Measurements from ENCODE around the gene CILP2. TPM values are rescaled to one million over a fixed set of nuclear protein-coding genes. Genes with fewer than 3 reads are reported as not detected.

The CILP2 gene, protein sequence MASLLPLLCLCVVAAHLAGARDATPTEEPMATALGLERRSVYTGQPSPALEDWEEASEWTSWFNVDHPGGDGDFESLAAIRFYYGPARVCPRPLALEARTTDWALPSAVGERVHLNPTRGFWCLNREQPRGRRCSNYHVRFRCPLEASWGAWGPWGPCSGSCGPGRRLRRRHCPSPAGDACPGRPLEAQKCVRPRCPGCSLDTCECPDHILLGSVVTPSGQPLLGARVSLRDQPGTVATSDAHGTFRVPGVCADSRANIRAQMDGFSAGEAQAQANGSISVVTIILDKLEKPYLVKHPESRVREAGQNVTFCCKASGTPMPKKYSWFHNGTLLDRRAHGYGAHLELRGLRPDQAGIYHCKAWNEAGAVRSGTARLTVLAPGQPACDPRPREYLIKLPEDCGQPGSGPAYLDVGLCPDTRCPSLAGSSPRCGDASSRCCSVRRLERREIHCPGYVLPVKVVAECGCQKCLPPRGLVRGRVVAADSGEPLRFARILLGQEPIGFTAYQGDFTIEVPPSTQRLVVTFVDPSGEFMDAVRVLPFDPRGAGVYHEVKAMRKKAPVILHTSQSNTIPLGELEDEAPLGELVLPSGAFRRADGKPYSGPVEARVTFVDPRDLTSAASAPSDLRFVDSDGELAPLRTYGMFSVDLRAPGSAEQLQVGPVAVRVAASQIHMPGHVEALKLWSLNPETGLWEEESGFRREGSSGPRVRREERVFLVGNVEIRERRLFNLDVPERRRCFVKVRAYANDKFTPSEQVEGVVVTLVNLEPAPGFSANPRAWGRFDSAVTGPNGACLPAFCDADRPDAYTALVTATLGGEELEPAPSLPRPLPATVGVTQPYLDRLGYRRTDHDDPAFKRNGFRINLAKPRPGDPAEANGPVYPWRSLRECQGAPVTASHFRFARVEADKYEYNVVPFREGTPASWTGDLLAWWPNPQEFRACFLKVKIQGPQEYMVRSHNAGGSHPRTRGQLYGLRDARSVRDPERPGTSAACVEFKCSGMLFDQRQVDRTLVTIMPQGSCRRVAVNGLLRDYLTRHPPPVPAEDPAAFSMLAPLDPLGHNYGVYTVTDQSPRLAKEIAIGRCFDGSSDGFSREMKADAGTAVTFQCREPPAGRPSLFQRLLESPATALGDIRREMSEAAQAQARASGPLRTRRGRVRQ
- 0.11 and 0.62 TPM in 2 replicates for total RNA-seq

DNA sequence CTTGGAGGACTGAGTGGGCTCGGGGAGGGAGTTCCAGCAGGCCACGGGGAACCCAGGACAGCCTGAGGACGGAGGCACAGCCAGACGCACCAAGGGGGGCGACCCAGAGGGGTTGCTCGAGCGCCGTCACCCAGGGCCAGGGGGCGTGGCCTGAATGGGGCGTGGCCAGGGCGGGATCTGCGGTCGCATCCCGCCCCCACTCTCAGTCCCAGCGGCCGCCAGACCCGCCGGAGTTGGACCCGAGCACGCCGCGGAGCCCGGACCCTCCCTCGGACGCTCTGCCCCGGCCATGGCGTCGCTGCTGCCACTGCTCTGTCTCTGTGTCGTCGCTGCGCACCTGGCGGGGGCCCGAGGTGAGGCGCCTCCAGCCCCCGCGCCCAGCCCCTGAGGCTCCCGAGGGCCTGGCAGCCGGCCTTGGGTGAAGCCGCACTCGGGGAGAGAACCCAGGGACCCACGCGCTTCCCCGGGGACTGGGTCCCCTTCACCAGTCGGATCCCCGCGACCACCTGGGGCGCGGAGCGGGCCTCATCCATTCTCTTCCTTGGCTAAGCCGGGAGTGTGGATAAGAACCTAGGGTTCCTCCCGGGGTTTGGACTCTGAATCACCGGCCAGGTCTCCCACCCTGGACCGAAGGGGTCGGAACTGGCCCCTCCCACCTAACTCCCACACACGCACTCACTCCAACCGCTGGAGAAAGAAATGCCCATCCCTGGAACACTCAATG, at the start of gene CILP2:
Gene CILP2 (plus strand): TSS at position 205 of the 724 bp plus-strand sequence. CDS start 85 bp downstream, at position 290.

DNA sequence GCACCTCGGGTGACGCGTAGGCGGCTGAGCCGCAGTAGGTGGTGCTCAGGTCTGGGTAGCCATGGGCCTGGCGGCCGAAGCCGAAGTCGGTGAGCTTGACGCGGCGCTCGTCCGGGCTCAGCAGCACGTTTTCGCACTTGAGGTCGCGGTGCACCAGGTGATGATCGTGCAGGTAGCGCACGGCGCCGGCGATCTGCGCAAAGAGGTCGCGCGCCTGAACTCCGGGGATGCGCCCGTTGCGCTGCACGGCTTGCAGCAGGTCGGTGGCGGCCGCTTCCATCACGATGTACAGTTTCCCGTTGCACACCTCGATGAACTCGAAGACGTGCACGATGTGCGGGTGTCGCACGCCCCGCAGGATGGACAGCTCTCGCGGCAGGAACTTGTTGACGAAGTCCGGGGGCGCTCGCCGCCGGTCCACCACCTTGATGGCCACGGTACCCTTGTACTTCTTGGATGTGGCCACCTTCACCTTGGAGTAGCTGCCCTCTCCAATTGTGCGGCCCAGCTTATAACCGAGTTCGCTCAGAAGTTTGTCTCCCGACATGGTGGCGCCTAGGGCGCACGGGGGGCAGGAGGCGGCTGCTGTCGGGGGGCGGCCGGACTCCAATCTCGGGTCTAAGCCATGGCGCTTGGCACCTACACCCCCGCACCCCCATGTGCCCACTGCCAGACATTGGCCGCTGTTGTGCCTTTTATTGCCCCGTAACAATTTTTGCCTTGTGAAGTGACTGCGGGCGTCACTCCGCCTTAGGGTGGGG, 23.0 kb upstream of the CILP2 start, which contains the start of gene TSSK6:
Gene TSSK6 (minus strand): TSS at position 668 of the 761 bp plus-strand sequence. CDS start 121 bp downstream, at position 547.

DNA sequence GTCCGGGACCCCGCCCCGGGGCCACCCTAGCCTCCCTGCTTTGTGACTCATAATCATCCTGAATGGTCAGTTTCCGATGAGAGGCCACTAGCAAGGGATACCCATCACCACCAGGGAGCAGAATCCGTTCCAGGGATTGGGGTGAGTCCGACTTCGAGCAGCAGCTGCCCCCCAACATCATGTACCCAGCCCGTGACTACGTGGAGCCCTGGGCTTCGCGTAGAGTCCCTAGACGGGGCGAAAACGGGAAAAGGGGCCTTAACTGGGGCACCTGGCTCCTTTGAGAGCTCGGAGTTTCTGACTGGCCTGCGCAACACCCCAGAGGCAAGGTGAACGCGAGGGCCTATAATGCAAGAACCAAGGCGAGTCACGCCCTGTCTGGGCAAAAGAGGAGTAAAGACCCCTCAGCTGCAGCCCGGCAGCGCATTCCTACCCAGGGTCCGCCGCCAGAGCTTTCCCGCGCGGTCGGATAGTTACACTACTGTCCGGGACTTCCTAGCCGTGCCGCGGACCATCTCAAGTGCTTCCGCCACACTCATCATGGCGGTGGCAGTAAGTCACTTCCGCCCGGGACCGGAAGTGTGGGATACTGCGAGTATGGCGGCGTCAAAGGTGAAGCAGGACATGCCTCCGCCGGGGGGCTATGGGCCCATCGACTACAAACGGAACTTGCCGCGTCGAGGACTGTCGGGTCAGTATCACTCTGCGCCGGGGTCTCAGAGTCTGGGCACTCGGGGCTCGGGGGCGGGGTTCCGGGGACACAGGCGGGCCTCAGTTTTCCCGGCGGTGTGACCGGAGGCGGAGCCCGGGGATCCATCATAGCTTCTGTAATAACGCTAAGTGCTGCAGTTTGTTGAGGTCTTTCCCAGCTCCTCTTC, 22.2 kb upstream of the CILP2 start, which contains the start of gene NDUFA13:
Gene NDUFA13 (plus strand): TSS at position 584 of the 878 bp plus-strand sequence. CDS start 14 bp downstream, at position 598.

DNA sequence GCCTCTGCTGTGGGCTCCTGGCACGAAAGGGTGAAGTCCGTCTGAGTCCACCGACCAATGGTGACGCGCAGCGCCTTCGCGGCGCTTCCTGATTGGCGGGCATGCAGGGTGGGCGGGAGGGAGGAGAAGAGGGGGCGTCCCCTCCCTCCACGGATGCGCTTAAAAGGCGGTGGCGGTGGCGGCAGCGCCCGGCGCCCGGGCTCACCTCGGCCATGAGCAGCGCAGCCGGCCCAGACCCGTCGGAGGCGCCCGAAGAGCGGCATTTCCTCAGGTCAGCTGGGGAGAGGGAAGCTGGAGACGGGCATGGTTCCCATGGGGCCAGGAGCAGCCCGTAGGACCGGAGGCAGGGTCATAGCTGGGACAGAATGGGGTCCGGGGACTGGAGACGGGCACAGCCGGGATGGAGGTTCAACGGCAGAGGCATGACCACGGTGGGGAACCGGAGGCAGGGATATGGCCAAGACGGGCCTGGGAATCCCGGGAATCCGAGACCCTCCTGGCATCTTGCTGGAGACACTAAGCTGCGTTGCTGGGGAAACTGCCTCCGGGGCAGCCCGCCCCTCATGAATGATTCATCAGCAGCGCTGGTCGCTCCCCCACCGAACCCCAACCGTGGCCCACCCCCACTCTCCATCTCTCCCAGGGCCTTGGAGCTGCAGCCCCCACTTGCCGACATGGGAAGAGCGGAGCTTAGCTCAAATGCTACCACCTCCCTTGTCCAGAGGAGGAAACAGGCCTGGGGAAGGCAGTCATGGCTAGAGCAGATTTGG, 9.2 kb upstream of the CILP2 start, which contains the start of gene YJEFN3:
Gene YJEFN3 (plus strand): TSS at position 191 of the 770 bp plus-strand sequence. CDS start 22 bp downstream, at position 213.

Other genes starting within 250 kb of the CILP2 start
- 22.2 and 25.5 TPM in 2 replicates for gene SUGP1, start 217.8 kb upstream of the CILP2 start, total RNA-seq
- 28.4 and 31.1 TPM in 2 replicates for gene MAU2, start 217.4 kb upstream of the CILP2 start, total RNA-seq
- gene GATAD2A, start 132.6 kb upstream of the CILP2 start, total RNA-seq: 50.5 and 76.6 TPM in 2 replicates
- gene TSSK6, start 22.7 kb upstream of the CILP2 start, total RNA-seq: 2.0 and 3.5 TPM in 2 replicates
- 110 and 181 TPM in 2 replicates for gene NDUFA13, start 22.0 kb upstream of the CILP2 start, total RNA-seq
- 1.00 and 1.2 TPM in 2 replicates for gene YJEFN3, start 9.4 kb upstream of the CILP2 start, total RNA-seq
- 1.9 and 2.8 TPM in 2 replicates for gene PBX4, start 80.4 kb downstream of the CILP2 start, total RNA-seq
- 0.66 and 0.87 TPM in 2 replicates for gene LPAR2, start 90.0 kb downstream of the CILP2 start, total RNA-seq
- gene GMIP, start 105.4 kb downstream of the CILP2 start, total RNA-seq: 3.1 and 5.7 TPM in 2 replicates
- 110 and 138 TPM in 2 replicates for gene ATP13A1, start 125.4 kb downstream of the CILP2 start, total RNA-seq
- 5.5 and 8.0 TPM in 2 replicates for gene ZNF101, start 130.6 kb downstream of the CILP2 start, total RNA-seq
- 5.2 and 8.4 TPM in 2 replicates for gene ZNF14, start 194.8 kb downstream of the CILP2 start, total RNA-seq

Data from uterine smooth muscle cell (primary cell).